Islet precursor cell (in vitro differentiated cells): ENCODE results near the gene MRPL12.
A peak's percentile ranks its signal among the peaks of the same experiment; 100 is the strongest.

Experiments
- DNase-seq: peaks from one replicate; pipeline ENCODE4 v3.0.0-alpha.2; 2018

MRPL12 gene

GRCh38 chr17:81741594-81742452, 38.7 kb downstream of the MRPL12 start:
- DNase-seq, result peak; percentile 62
